Stimulated activated CD4-positive, alpha-beta T cell treated with anti-CD3 and anti-CD28 coated beads, Interleukin-15, amount 100 ng/mL, for 24 hours (primary cell): ENCODE data around the gene B4GALT5.
A peak's percentile ranks its signal among the peaks of the same experiment; 100 is the strongest.
"Not testable (repeated sequence)": the region's sequence is repeated elsewhere in the genome, so short reads cannot be mapped to it uniquely, and the experiment has no call there.

ENCODE experiments used
- DNase-seq: peaks from one replicate; pipeline ENCODE4 v3.0.0-alpha.2; 2020

B4GALT5 gene

GRCh38 chr20:49713753-49714712 lies at the start of gene B4GALT5:
B4GALT5 (minus strand) TSS chr20:49713878; CDS start chr20:49713690, 188 bp downstream.
- DNase-seq, result peak; percentile 78

GRCh38 chr20:49762940-49763766 lies 49.5 kb upstream of the B4GALT5 start:
- DNase-seq, result no peak

- not testable (repeated sequence) for DNase-seq
Observed at GRCh38 chr20:49761888-49762287, 48.2 kb upstream of the B4GALT5 start.

GRCh38 chr20:49759266-49759950 lies 45.7 kb upstream of the B4GALT5 start:
- no peak for DNase-seq

GRCh38 chr20:49758781-49759180 lies 45.1 kb upstream of the B4GALT5 start:
- DNase-seq, result no peak

GRCh38 chr20:49757597-49757996 lies 43.9 kb upstream of the B4GALT5 start:
- no peak for DNase-seq

GRCh38 chr20:49756241-49756640 lies 42.6 kb upstream of the B4GALT5 start:
- no peak for DNase-seq

GRCh38 chr20:49754596-49754995 lies 40.9 kb upstream of the B4GALT5 start:
- no peak for DNase-seq

- no peak for DNase-seq
Observed at GRCh38 chr20:49753133-49753532, 39.5 kb upstream of the B4GALT5 start.

GRCh38 chr20:49752201-49752903 lies 38.7 kb upstream of the B4GALT5 start:
- DNase-seq, result no peak

GRCh38 chr20:49751397-49751736 lies 37.7 kb upstream of the B4GALT5 start:
- DNase-seq, result no peak

- DNase-seq, result no peak
Observed at GRCh38 chr20:49750611-49751396, 37.1 kb upstream of the B4GALT5 start.

- no peak for DNase-seq
Observed at GRCh38 chr20:49749625-49750024, 35.9 kb upstream of the B4GALT5 start.

- no peak for DNase-seq
Observed at GRCh38 chr20:49748525-49748838, 34.8 kb upstream of the B4GALT5 start.

GRCh38 chr20:49747707-49748524 lies 34.2 kb upstream of the B4GALT5 start:
- DNase-seq, result no peak

GRCh38 chr20:49742948-49743347 lies 29.3 kb upstream of the B4GALT5 start:
- DNase-seq, result no peak

GRCh38 chr20:49741977-49742376 lies 28.3 kb upstream of the B4GALT5 start:
- no peak for DNase-seq

GRCh38 chr20:49740807-49741206 lies 27.1 kb upstream of the B4GALT5 start:
- no peak for DNase-seq

GRCh38 chr20:49739042-49739441 lies 25.4 kb upstream of the B4GALT5 start:
- no peak for DNase-seq

GRCh38 chr20:49737260-49737659 lies 23.6 kb upstream of the B4GALT5 start:
- DNase-seq, result no peak

GRCh38 chr20:49729780-49730179 lies 16.1 kb upstream of the B4GALT5 start:
- DNase-seq, result no peak
